Limb (tissue), 2 donors: ENCODE data around the gene THAP12.

Experiments used
- DNase-seq, 2 donors: peaks; one replicate each; pipeline ENCODE4 v3.0.0-alpha.2; 2016; ENCODE audit errors: extremely low spot score in 2 of 2

The THAP12 gene

GRCh38 chr11:76379807-76380158 is 1.1 kb downstream of the THAP12 start:
- no peak for DNase-seq

GRCh38 chr11:76376746-76377558 is 4.0 kb downstream of the THAP12 start:
- DNase-seq: no peak

- DNase-seq: no peak
Measured at GRCh38 chr11:76371170-76371569, 9.8 kb downstream of the THAP12 start.

- no peak for DNase-seq
Measured at GRCh38 chr11:76369406-76369805, 11.5 kb downstream of the THAP12 start.

GRCh38 chr11:76368490-76368889 is 12.4 kb downstream of the THAP12 start:
- DNase-seq: no peak

GRCh38 chr11:76365038-76365679 is 15.8 kb downstream of the THAP12 start:
- DNase-seq: no peak

GRCh38 chr11:76362716-76363115 is 18.2 kb downstream of the THAP12 start:
- DNase-seq: no peak

GRCh38 chr11:76361776-76362175 is 19.2 kb downstream of the THAP12 start:
- DNase-seq: no peak

GRCh38 chr11:76361374-76361773 is 19.6 kb downstream of the THAP12 start:
- DNase-seq: no peak

GRCh38 chr11:76355172-76355571 is 25.8 kb downstream of the THAP12 start:
- DNase-seq: no peak

- DNase-seq: no peak
Measured at GRCh38 chr11:76348348-76348747, 32.6 kb downstream of the THAP12 start.

- peak in 1 of 2 donors; percentile 34 for DNase-seq
Measured at GRCh38 chr11:76347466-76347865, 33.5 kb downstream of the THAP12 start.

- peak; percentile 69 to 84 for DNase-seq
Measured at GRCh38 chr11:76339221-76339620, 41.7 kb downstream of the THAP12 start.

GRCh38 chr11:76337923-76338322 is 43.0 kb downstream of the THAP12 start:
- DNase-seq: no peak

- no peak for DNase-seq
Measured at GRCh38 chr11:76337469-76337868, 43.5 kb downstream of the THAP12 start.

GRCh38 chr11:76336597-76336996 is 44.3 kb downstream of the THAP12 start:
- no peak for DNase-seq

GRCh38 chr11:76335842-76336241 is 45.1 kb downstream of the THAP12 start:
- no peak for DNase-seq

- no peak for DNase-seq
Measured at GRCh38 chr11:76334826-76335389, 46.0 kb downstream of the THAP12 start.

- DNase-seq: no peak
Measured at GRCh38 chr11:76330651-76331050, 50.3 kb downstream of the THAP12 start.

- DNase-seq: no peak
Measured at GRCh38 chr11:76329983-76330382, 50.9 kb downstream of the THAP12 start.

- no peak for DNase-seq
Measured at GRCh38 chr11:76329084-76329648, 51.8 kb downstream of the THAP12 start.

GRCh38 chr11:76327756-76328388 is 53.1 kb downstream of the THAP12 start:
- DNase-seq: no peak
